SK-N-SH (cell line): ENCODE measurements around the gene GTF2F2. TPM values are rescaled to one million over a fixed set of nuclear protein-coding genes. Genes with fewer than 3 reads are reported as not detected.

Experiments used
- CTCF ChIA-PET: fragments of 300-600, 350-600 bp; formaldehyde crosslinking; extraction: SDS; loops from one replicate; lab custom pipeline; 2021; lab: Yijun Ruan, JAX
- POLR2A ChIA-PET: fragments of 350-600 bp; sonication (Branson Sonifier 250); formaldehyde crosslinking; extraction: SDS; loops from one replicate; lab custom pipeline; 2020; ENCODE audit warnings: antibody characterized with exemption, inconsistent platforms; lab: Yijun Ruan, JAX
- DNase-seq: peaks from one replicate; pipeline ENCODE4 v3.0.0; 2012
- H2AFZ ChIP-seq: fragments of 200-600 bp; sonication (generic); 2 replicates; pipeline ENCODE4 v1.8.1; 2016; ENCODE audit warnings: antibody characterized with exemption, mild to moderate bottlenecking, low read depth
- H3F3A ChIP-seq: fragments of 200-600 bp; sonication (generic); replicated peaks from 2 replicates; pipeline ENCODE3; 2016; ENCODE audit warnings: antibody characterized with exemption, mild to moderate bottlenecking; ENCODE audit not compliant: insufficient read depth
- H3K27ac ChIP-seq, 2 experiments: fragments of 200-500 bp in 1 of 2; fragments of 200-600 bp in 1 of 2; sonication (Bioruptor generic) in 1 of 2; sonication (generic), shearing (Covaris generic) in 1 of 2; 2 replicates each; pipeline versions ENCODE4 v1.5.1 to v1.6.1; 2014 to 2016; ENCODE audit warnings: low read depth in 2 of 2, inconsistent platforms in 1 of 2, low read length in 1 of 2, mild to moderate bottlenecking in 1 of 2, mixed read lengths in 1 of 2
- H3K27me3 ChIP-seq: fragments of 200-600 bp; sonication (generic), shearing (Covaris generic); 2 replicates; pipeline ENCODE4 v1.6.1; 2016; ENCODE audit warnings: mixed run types; ENCODE audit not compliant: insufficient read depth
- H3K36me3 ChIP-seq, 2 experiments: fragments of 200-500 bp in 1 of 2; fragments of 200-600 bp in 1 of 2; sonication (Bioruptor generic) in 1 of 2; sonication (generic) in 1 of 2; replicated peaks in 1 of 2; 2 replicates each; pipeline versions ENCODE3 to v1.5.1; 2014 to 2016; ENCODE audit warnings: low read length in 1 of 2, mild to moderate bottlenecking in 1 of 2; ENCODE audit not compliant: insufficient read depth in 2 of 2, control insufficient read depth in 1 of 2
- H3K4me1 ChIP-seq, 2 experiments: fragments of 200-500 bp in 1 of 2; fragments of 200-600 bp in 1 of 2; sonication (Bioruptor generic) in 1 of 2; sonication (generic), shearing (Covaris generic) in 1 of 2; 2 replicates each; pipeline versions ENCODE4 v1.5.1 to v1.6.1; 2014 to 2016; ENCODE audit warnings: low read depth in 1 of 2, low read length in 1 of 2, mixed run types in 1 of 2; ENCODE audit not compliant: insufficient read depth in 2 of 2, control insufficient read depth in 1 of 2
- H3K4me2 ChIP-seq: fragments of 200-600 bp; sonication (generic), shearing (Covaris generic); 2 replicates; pipeline ENCODE4 v1.6.1; 2017; ENCODE audit warnings: mixed run types
- H3K4me3 ChIP-seq, 2 experiments: fragments of 200-500 bp in 1 of 2; fragments of 200-600 bp in 1 of 2; sonication (Bioruptor generic) in 1 of 2; sonication (generic), shearing (Covaris generic) in 1 of 2; 2 replicates each; pipeline versions ENCODE4 v1.5.1 to v1.8.1; 2014 to 2016; ENCODE audit warnings: low read depth in 2 of 2, inconsistent platforms in 1 of 2, low read length in 1 of 2, mild to moderate bottlenecking in 1 of 2, mixed read lengths in 1 of 2, moderate library complexity in 1 of 2
- H3K79me2 ChIP-seq: fragments of 200-600 bp; sonication (generic); 2 replicates; pipeline ENCODE4 v1.8.1; 2017; ENCODE audit warnings: mild to moderate bottlenecking; ENCODE audit not compliant: insufficient read depth
- H3K9ac ChIP-seq: fragments of 200-600 bp; sonication (generic); 2 replicates; pipeline ENCODE4 v1.6.1; 2017; ENCODE audit warnings: mixed run types
- H3K9me2 ChIP-seq: fragments of 200-600 bp; sonication (generic); 2 replicates; pipeline ENCODE4 v1.6.1; 2017; ENCODE audit warnings: mixed run types
- H3K9me3 ChIP-seq: fragments of 200-600 bp; sonication (generic); 2 replicates; pipeline ENCODE4 v1.6.1; 2017; ENCODE audit warnings: mixed run types, mild to moderate bottlenecking, moderate library complexity
- H4K20me1 ChIP-seq: fragments of 200-600 bp; sonication (generic); 2 replicates; pipeline ENCODE4 v1.6.1; 2017; ENCODE audit warnings: mild to moderate bottlenecking, mixed run types; ENCODE audit not compliant: insufficient read depth
- EP300 ChIP-seq, 2 experiments: IDR thresholded peaks; 2 replicates each; pipeline versions ENCODE4 v1.4.0 to v1.6.1; 2012; ENCODE audit warnings: borderline replicate concordance in 1 of 2, low read depth in 1 of 2, low read length in 1 of 2
- GABPA ChIP-seq: IDR thresholded peaks from 2 replicates; pipeline ENCODE4 v1.4.0; 2012; ENCODE audit warnings: low read depth, mild to moderate bottlenecking
- GATA2 ChIP-seq: sonication (generic); formaldehyde crosslinking; IDR thresholded peaks from 2 replicates; pipeline ENCODE4 v1.5.0; 2020; ENCODE audit warnings: mild to moderate bottlenecking, missing genetic modification reagents
- NFIC ChIP-seq: IDR thresholded peaks from 2 replicates; pipeline ENCODE4 v1.4.0; 2012; ENCODE audit warnings: borderline replicate concordance
- WGBS: methylation state at CpG from one replicate; pipeline ENCODE4 v1.1.6; 2017; ENCODE audit warnings: low lambda C conversion rate; 5-methylcytosine and 5-hydroxymethylcytosine counted together
- polyA plus RNA-seq, 3 experiments: library from polyadenylated mRNA; depleted of rRNA; stranded (reverse); fragments of >200 nt; gene quantifications; 2 replicates each; pipeline ENCODE4 v1.2.3, GENCODE V29; 2012
- TF ChIP-seq, protein P1 (sequence below): IDR thresholded peaks from 2 replicates; pipeline ENCODE4 v1.4.0; 2012; ENCODE audit warnings: low read depth, borderline replicate concordance
- TF ChIP-seq, protein P2 (sequence below): IDR thresholded peaks from 2 replicates; pipeline ENCODE4 v1.4.0; 2012; ENCODE audit warnings: low read depth, borderline replicate concordance

The GTF2F2 gene
- polyA plus RNA-seq, 1 of the 3 experiments (the other 2 are of a cell fraction) = 24.2 TPM

GRCh38 chr13:45108716-45109101 is 11.6 kb upstream of the GTF2F2 start:
- ChIA-PET POLR2A (no interaction called here), CTCF (no interaction called here)
- Histone ChIP-seq H3K4me1 (no peaks in the 10 kb centered on the region), H3K9me2 (no peaks in the 10 kb centered on the region), H3K27me3 (no peaks in the 10 kb centered on the region), H3K36me3 (no peaks in the 10 kb centered on the region), H3K4me2 (no peak overlapping the region), H3K27ac (no peak overlapping the region), H4K20me1 (no peaks in the 10 kb centered on the region), H3F3A (no peaks in the 10 kb centered on the region), H2AFZ (no peak overlapping the region), H3K4me3 (no peak overlapping the region), H3K9me3 (no peaks in the 10 kb centered on the region), H3K9ac (no peak overlapping the region), H3K79me2 (no peaks in the 10 kb centered on the region)
- no peak for TF ChIP-seq GATA2 (CRISPR knock-in tag)
- TF ChIP-seq, protein P1, sequence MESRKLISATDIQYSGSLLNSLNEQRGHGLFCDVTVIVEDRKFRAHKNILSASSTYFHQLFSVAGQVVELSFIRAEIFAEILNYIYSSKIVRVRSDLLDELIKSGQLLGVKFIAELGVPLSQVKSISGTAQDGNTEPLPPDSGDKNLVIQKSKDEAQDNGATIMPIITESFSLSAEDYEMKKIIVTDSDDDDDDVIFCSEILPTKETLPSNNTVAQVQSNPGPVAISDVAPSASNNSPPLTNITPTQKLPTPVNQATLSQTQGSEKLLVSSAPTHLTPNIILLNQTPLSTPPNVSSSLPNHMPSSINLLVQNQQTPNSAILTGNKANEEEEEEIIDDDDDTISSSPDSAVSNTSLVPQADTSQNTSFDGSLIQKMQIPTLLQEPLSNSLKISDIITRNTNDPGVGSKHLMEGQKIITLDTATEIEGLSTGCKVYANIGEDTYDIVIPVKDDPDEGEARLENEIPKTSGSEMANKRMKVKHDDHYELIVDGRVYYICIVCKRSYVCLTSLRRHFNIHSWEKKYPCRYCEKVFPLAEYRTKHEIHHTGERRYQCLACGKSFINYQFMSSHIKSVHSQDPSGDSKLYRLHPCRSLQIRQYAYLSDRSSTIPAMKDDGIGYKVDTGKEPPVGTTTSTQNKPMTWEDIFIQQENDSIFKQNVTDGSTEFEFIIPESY = no peak
- TF ChIP-seq GABPA = no peak
- TF ChIP-seq NFIC = no peak
- 88% methylated on average over 7 of the region's 11 CpGs for WGBS
- no peak for DNase-seq

DNA sequence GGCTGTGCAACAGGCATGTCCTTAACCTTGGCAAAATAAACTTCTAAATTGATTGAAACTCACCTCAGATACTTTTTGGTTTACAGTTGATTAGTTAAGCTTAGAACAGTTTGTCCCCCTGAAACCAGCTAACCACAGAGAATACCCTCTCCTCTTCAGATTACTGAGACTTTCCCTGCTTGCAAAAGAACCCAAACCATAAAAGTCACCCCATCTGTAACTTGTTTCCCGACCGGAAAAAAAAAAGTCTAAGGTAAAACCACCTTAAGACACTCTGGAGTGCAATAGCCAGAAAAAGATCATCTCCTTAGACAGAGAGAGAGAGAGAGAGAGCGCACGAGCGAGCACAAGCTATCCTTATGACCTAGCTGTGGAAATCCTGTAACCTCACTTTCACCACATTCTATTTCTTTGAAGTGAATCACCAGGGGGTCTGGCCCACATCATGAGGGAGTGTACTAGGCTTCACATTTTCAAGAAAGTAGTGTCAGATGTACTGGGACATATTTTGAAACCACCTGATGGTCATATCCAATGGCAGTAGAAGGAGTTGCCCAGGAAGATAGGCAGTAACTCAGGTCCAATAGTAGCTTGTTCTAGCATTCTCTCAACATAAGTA is 11.1 kb upstream of the GTF2F2 start:
- no peak for TF ChIP-seq EP300 (IDR thresholded peaks at IDR 0.05; ENCODE audit: borderline replicate concordance in 1 of 2, low read depth in 1 of 2, low read length in 1 of 2)
- TF ChIP-seq, protein P2, sequence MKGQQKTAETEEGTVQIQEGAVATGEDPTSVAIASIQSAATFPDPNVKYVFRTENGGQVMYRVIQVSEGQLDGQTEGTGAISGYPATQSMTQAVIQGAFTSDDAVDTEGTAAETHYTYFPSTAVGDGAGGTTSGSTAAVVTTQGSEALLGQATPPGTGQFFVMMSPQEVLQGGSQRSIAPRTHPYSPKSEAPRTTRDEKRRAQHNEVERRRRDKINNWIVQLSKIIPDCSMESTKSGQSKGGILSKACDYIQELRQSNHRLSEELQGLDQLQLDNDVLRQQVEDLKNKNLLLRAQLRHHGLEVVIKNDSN = 0 out of 2 replicates have a peak, but pooled peaks have one; percentile 25
- Histone ChIP-seq H3K4me3 (no peak overlapping the region), H3K27ac (no peak overlapping the region), H2AFZ (no peak overlapping the region), H3K36me3 (no peaks in the 10 kb centered on the region), H3K9me3 (no peaks in the 10 kb centered on the region), H3K79me2 (no peaks in the 10 kb centered on the region), H3K4me1 (no peaks in the 10 kb centered on the region), H3K9me2 (no peaks in the 10 kb centered on the region), H3K27me3 (no peaks in the 10 kb centered on the region), H4K20me1 (no peaks in the 10 kb centered on the region), H3K4me2 (no peak overlapping the region), H3K9ac (no peak overlapping the region), H3F3A (no peaks in the 10 kb centered on the region)
- ChIA-PET CTCF (no interaction called here), POLR2A (no interaction called here)
- WGBS = 84% methylated on average over 5 of the region's 5 CpGs
- DNase-seq = no peak
